Measurements from ENCODE around the gene SENP8. TPM values are rescaled to one million over a fixed set of nuclear protein-coding genes. Genes with fewer than 3 reads are reported as not detected.
A peak's percentile ranks its signal among the peaks of the same experiment; 100 is the strongest.

The SENP8 gene
- total and polyA plus RNA-seq, 2 of the 4 experiments (the other 2 are of a cell fraction): 1.6 to 2.9 TPM

- Histone ChIP-seq H3K4me1 (ENCODE audit: control insufficient read depth, insufficient read depth, low read length) (no peaks in the 10 kb centered on the region), H2AFZ (replicated peaks; ENCODE audit: low read length, poor library complexity) (no peak overlapping the region), H3K56ac (ENCODE audit: extremely low read depth, insufficient read depth, low read length) (no peak overlapping the region), H3K36me3 (ENCODE audit: control insufficient read depth, insufficient read depth, low read length) (no peaks in the 10 kb centered on the region), H3K18ac (ENCODE audit: low read depth, low read length) (no peak overlapping the region), H2BK15ac (ENCODE audit: low read depth, low read length) (no peak overlapping the region), H3K9me3 (ENCODE audit: control insufficient read depth, insufficient read depth, low read length) (no peaks in the 10 kb centered on the region), H3K27ac (ENCODE audit: insufficient read depth, low read length) (no peak overlapping the region), H2BK120ac (ENCODE audit: low read depth, low read length) (no peak overlapping the region), H2AK9ac (replicated peaks; ENCODE audit: low read depth, low read length, poor library complexity) (no peak overlapping the region), H2AK5ac (ENCODE audit: low read depth, low read length) (no peak overlapping the region), H3K4me2 (ENCODE audit: low read depth, low read length) (no peak overlapping the region), H3K4me3 (ENCODE audit: insufficient read depth, low read depth, low read length) (no peak overlapping the region), H3K27me3 (ENCODE audit: control insufficient read depth, insufficient read depth, low read length) (no peaks in the 10 kb centered on the region), H3K14ac (replicated peaks; ENCODE audit: low read depth, low read length) (no peak overlapping the region), H4K91ac (ENCODE audit: insufficient read depth, low read depth, low read length) (no peak overlapping the region), H4K5ac (ENCODE audit: low read depth, low read length) (no peak overlapping the region), H2BK5ac (ENCODE audit: low read depth, low read length, poor library complexity, severe bottlenecking) (no peak overlapping the region), H3K23ac (ENCODE audit: low read depth, low read length) (no peak overlapping the region), H2BK20ac (ENCODE audit: low read depth, low read length) (no peak overlapping the region), H3K9ac (ENCODE audit: low read depth, low read length) (no peak overlapping the region), H3K79me1 (ENCODE audit: low read depth in 1 of 2, low read length in 2 of 2) (no peaks in the 10 kb centered on the region; a peak in 1 of 4 replicates), H3K4ac (ENCODE audit: low read depth, low read length) (no peak overlapping the region), H4K8ac (ENCODE audit: low read depth in 2 of 2, low read length in 2 of 2) (no peak overlapping the region), H4K20me1 (ENCODE audit: insufficient read depth, low read length) (no peaks in the 10 kb centered on the region), H3K9me1 (ENCODE audit: insufficient read depth, low read length) (no peaks in the 10 kb centered on the region)
- ATAC-seq (ENCODE audit: low read depth) (no peak), DNase-seq (no peak)
- no peak for TF ChIP-seq MXI1 (IDR thresholded peaks at IDR 0.05; ENCODE audit: borderline replicate concordance, low read depth, low read length)
- TF ChIP-seq MAFK (IDR thresholded peaks at IDR 0.05; ENCODE audit: low read depth, low read length): peak; percentile 56
- intact Hi-C loops (cut with micrococcal nuclease) (no loop called here), in situ Hi-C loops (cut with MboI; ENCODE audit: low sequenced_read_pairs) (no loop called here), dilution Hi-C loops (cut with HindIII; ENCODE audit: low sequenced_read_pairs, unreplicated experiment) (no loop called here)
- BruUV-seq (replicated peaks): no TSS peak
- POLR2A ChIA-PET (ENCODE audit: unreplicated experiment): no interaction called here
- CTCF ChIA-PET: no interaction called here
Measured at GRCh38 chr15:72128359-72128758, 10.2 kb downstream of the SENP8 start.

Data from IMR-90 (cell line).